Measurements from ENCODE around the gene COA8. TPM values are rescaled to one million over a fixed set of nuclear protein-coding genes. Genes with fewer than 3 reads are reported as not detected.

The COA8 gene
- total and polyA plus RNA-seq, 10 donors = 15.2 to 39.5 (median 22.2) TPM

DNA sequence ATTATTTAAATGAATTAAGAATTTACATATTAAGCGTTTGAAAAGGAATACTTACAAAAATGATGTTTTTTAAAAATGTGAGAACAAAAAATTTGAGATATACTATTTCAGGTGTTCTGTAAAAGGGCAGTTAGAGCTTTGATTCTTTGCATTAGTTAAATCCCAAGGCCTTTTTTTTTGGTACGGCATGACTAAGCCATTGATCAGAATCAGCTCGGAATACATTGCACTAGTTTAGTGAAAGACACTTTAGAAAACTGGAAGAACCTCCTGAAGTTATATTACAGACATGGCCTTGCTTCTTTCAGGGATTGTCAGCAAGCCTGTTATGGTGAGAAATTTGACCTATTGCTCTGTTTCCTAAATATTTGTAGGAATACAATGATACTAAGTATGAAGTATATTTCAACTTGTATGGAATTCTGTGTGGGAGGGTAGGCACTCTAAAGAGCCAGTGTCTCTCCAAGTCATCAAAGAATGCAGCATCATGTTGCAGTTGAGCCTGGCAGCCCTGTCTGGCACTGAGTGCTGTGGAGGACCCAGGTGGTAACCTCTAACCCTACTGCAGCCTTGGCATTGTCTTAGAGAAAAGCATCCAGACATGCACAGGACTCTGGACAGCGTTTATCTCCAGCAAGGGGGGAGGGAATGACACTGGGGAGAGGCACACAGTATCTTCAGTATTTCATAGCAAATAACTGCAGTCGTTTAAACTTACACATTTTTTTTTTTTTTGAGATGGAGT, 67.8 kb downstream of the COA8 start:
- Histone ChIP-seq H3K36me3 (peaks cover 0 to 32% (median 0%) of the 10 kb centered on the region in 6 donors), H3K9me3 (no peaks in the 10 kb centered on the region), H3K4me1 (peaks cover 39 to 91% (median 81%) of the 10 kb centered on the region in 6 donors), H3K27ac (peak overlapping the region in 7 of 8 donors; percentile 94 to 99 (median 98)), H3K27me3 (replicated peaks in 1 of 7) (no peaks in the 10 kb centered on the region), H3K4me3 (peak overlapping the region; percentile 82 to 99 (median 94))
- no peak for TF ChIP-seq POLR2A (IDR thresholded peaks at IDR 0.05)
- intact Hi-C loops (cut with DNase I; ENCODE audit: low total_unique reads) = no loop called here
- WGBS, 5 donors = 39 to 54% (median 51%) methylated on average over 5 of the region's 5 CpGs
- no peak for DNase-seq

DNA sequence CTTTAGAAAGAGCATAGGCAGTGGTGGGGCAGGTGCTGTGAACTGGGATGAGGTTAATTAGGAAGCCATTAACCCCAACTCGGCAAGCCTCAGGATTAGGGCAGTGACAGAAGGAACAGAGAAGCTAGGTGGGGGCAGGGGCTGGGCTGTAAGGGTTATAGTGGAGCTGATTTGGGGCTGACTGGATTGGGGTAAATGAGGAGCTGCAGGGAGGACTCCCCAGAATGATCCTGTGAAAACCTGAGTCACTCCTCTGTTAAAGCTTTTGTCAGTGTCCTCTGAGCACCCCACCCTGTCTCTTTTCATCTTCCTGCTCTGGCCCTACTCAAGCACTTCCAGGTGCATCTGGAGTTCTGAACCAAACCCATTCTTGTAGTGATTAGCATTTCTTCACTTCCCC, 70.6 kb downstream of the COA8 start:
- Histone ChIP-seq H3K27me3 (replicated peaks in 1 of 7) (no peaks in the 10 kb centered on the region), H3K4me3 (no peak overlapping the region), H3K9me3 (no peaks in the 10 kb centered on the region), H3K4me1 (peaks cover 47 to 91% (median 86%) of the 10 kb centered on the region in 6 donors), H3K27ac (peak overlapping the region in 1 of 8 donors; percentile 11), H3K36me3 (peaks cover 0 to 47% (median 0%) of the 10 kb centered on the region in 6 donors)
- WGBS, 5 donors = 70 to 88% (median 76%) methylated on average over 1 of the region's 1 CpG
- no peak for TF ChIP-seq POLR2AphosphoS5 (IDR thresholded peaks at IDR 0.05)
- no peak for TF ChIP-seq CTCF (IDR thresholded peaks at IDR 0.05 in 8 of 11, conservative IDR thresholded peaks at IDR 0.05 in 3 of 11)
- TF ChIP-seq POLR2A (IDR thresholded peaks at IDR 0.05) = no peak
- intact Hi-C loops (cut with DNase I; ENCODE audit: low total_unique reads) = no loop called here
- no peak for DNase-seq

GRCh38 chr14:103634156-103634555, 71.4 kb downstream of the COA8 start:
- intact Hi-C loops (cut with DNase I; ENCODE audit: low total_unique reads) = no loop called here
- TF ChIP-seq CTCF (IDR thresholded peaks at IDR 0.05 in 8 of 11, conservative IDR thresholded peaks at IDR 0.05 in 3 of 11) (no peak), POLR2A (IDR thresholded peaks at IDR 0.05) (no peak), POLR2AphosphoS5 (IDR thresholded peaks at IDR 0.05) (no peak)

DNA sequence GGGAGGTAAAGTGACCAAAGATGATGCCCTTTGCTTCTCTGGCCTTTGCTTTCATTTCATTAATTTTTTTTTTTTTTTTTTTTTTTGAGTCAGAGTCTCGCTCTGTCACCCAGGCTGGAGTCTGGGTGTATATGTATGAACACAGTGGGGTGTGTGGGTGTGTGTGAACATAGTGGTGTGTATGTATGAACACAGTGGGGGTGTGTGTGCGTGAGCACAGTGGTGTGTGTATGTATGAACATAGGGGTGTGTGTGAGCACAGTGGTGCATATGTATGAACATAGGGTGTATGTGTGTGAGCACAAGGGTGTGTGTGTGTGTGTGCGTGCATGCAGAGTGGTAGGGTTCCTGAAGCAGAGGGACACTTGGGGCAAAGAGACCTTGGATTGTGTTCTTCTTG, 75.8 kb downstream of the COA8 start:
- H3K4me1 ChIP-seq = peaks cover 31 to 100% (median 85%) of the 10 kb centered on the region in 6 donors
- no peaks in the 10 kb centered on the region for H3K27me3 ChIP-seq (replicated peaks in 1 of 7)
- TF ChIP-seq POLR2A (IDR thresholded peaks at IDR 0.05) (no peak), CTCF (IDR thresholded peaks at IDR 0.05 in 8 of 11, conservative IDR thresholded peaks at IDR 0.05 in 3 of 11) (no peak), POLR2AphosphoS5 (IDR thresholded peaks at IDR 0.05) (no peak)
- intact Hi-C loops (cut with DNase I; ENCODE audit: low total_unique reads) = no loop called here
- peaks cover 0 to 30% (median 0%) of the 10 kb centered on the region in 6 donors for H3K36me3 ChIP-seq
- no peak for DNase-seq
- no peak overlapping the region for H3K4me3 ChIP-seq
- WGBS, 5 donors = 81 to 97% (median 89%) methylated on average over 3 of the region's 3 CpGs
- H3K27ac ChIP-seq = no peak overlapping the region
- no peaks in the 10 kb centered on the region for H3K9me3 ChIP-seq

More at GRCh38 chr14:103634156-103634555, 71.4 kb downstream of the COA8 start:
- WGBS, 5 donors = 83 to 88% (median 86%) methylated on average over 4 of the region's 4 CpGs
- Histone ChIP-seq H3K9me3 (no peaks in the 10 kb centered on the region), H3K27me3 (replicated peaks in 1 of 7) (no peaks in the 10 kb centered on the region), H3K4me3 (no peak overlapping the region), H3K27ac (peak overlapping the region in 1 of 8 donors; percentile 23), H3K4me1 (peaks cover 47 to 95% (median 86%) of the 10 kb centered on the region in 6 donors), H3K36me3 (peaks cover 0 to 47% (median 0%) of the 10 kb centered on the region in 6 donors)
- no peak for DNase-seq

Small RNA genes lying within 50 kb of the gene (small RNA-seq; reads per million reads assigned to genes)
- 0.14 to 17.1 (median 0.39) reads per million in 4 donors for gene RNU4-68P
- gene RNU7-160P = 0 reads per million in 4 donors

Other genes with a start within 250 kb of the COA8 start
- gene EIF5, start 228.7 kb upstream of the COA8 start, total RNA-seq = 100 to 1,000 TPM; 173 to 261 (median 228) TPM
- gene EIF5, start 228.7 kb upstream of the COA8 start, polyA plus RNA-seq = 10 to 100 TPM; 31.9 to 60.0 (median 46.8) TPM
- 100 to 1,000 TPM in 6 of 7 donors, 10 to 100 TPM in 1; 89.3 to 144 (median 114) TPM for gene MARK3, start 177.5 kb upstream of the COA8 start, total RNA-seq
- 10 to 100 TPM; 40.4 to 98.7 (median 70.0) TPM for gene MARK3, start 177.5 kb upstream of the COA8 start, polyA plus RNA-seq
- gene CKB, start 40.1 kb upstream of the COA8 start, total RNA-seq = 10 to 100 TPM in 4 of 7 donors, 1 to 10 TPM in 3; 8.0 to 22.6 (median 10.8) TPM
- 10 to 100 TPM; 14.3 to 28.4 (median 20.6) TPM for gene CKB, start 40.1 kb upstream of the COA8 start, polyA plus RNA-seq
- 10 to 100 TPM in 1 of 7 donors, 1 to 10 TPM in 6; 8.0 to 11.3 (median 9.5) TPM for gene TRMT61A, start 33.8 kb upstream of the COA8 start, total RNA-seq
- 10 to 100 TPM in 2 of 3 donors, 1 to 10 TPM in 1; 8.6 to 14.2 (median 11.1) TPM for gene TRMT61A, start 33.8 kb upstream of the COA8 start, polyA plus RNA-seq
- 10 to 100 TPM; 29.2 to 42.5 (median 32.5) TPM for gene BAG5, start 303 bp upstream of the COA8 start, total RNA-seq
- gene BAG5, start 303 bp upstream of the COA8 start, polyA plus RNA-seq = 10 to 100 TPM in 1 of 3 donors, 1 to 10 TPM in 2; 9.3 to 16.0 (median 9.9) TPM
- 100 to 1,000 TPM; 164 to 333 (median 239) TPM for gene KLC1, start 66.3 kb downstream of the COA8 start, total RNA-seq
- 100 to 1,000 TPM in 1 of 3 donors, 10 to 100 TPM in 2; 54.1 to 126 (median 75.9) TPM for gene KLC1, start 66.3 kb downstream of the COA8 start, polyA plus RNA-seq
- gene XRCC3, start 152.5 kb downstream of the COA8 start, total RNA-seq = 10 to 100 TPM in 6 of 7 donors, 1 to 10 TPM in 1; 9.5 to 20.4 (median 16.7) TPM
- gene XRCC3, start 152.5 kb downstream of the COA8 start, polyA plus RNA-seq = 10 to 100 TPM in 2 of 3 donors, 1 to 10 TPM in 1; 5.9 to 17.6 (median 11.8) TPM
- 10 to 100 TPM; 31.8 to 71.1 (median 47.8) TPM for gene ZFYVE21, start 152.8 kb downstream of the COA8 start, total RNA-seq
- 10 to 100 TPM; 21.8 to 51.8 (median 24.2) TPM for gene ZFYVE21, start 152.8 kb downstream of the COA8 start, polyA plus RNA-seq

Data from spleen (tissue), 11 donors.